GM21390 (cell line): Measurements from ENCODE around the gene SLC25A47.
"Not testable (repeated sequence)": the region's sequence is repeated elsewhere in the genome, so short reads cannot be mapped to it uniquely, and the experiment has no call there.

Experiments used
- ATAC-seq: cut with Tn5 transposase; IDR thresholded peaks from one replicate; pipeline ENCODE4 v1.9.1; 2021; ENCODE audit not compliant: unreplicated experiment

SLC25A47 gene

DNA sequence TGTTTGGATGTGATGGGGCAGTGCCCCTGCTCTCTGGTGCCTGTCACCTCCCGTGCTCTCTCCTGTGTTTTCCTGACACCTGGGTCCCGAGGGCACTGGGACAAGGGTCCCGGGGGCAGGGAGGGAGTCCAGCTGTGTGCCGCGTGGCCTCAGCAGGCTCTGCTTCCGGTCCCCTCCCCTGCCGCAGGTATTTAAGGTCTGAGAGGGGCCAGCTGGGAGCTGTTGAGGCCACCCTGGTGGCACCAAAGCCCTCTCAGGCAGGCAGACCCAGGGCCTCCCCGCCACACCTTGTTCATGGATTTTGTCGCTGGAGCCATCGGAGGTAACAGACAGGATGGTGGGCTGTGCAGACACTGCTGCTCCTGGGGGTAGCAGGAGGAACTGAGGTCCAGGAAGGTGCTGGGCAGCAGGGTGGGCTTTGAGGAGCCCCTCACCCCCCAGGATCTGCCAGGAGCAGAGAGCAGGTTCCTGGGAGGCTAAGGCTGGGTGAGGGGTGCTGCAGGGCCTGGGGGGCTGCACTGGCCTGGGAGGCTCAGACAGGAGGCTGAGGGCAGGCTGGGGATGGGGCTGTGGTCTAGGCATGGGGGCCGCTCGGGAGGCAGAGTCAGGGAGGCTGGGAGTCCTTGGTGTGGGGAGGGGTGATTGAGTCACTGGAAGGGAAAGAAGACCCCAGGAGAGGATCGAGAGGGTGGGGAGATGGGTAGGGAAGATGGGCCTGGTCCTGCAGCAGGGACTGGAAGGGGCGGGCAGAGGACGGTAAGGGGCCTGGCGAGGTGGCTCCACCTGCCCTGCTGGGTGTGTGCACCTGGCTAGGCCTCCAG is at the start of gene SLC25A47:
TSS of gene SLC25A47 (plus strand) at position 219 of the 821 bp plus-strand sequence. CDS start at position 295, 76 bp downstream.
- no peak for ATAC-seq

GRCh38 chr14:100274250-100274649 is 48.9 kb upstream of the SLC25A47 start:
- no peak for ATAC-seq

GRCh38 chr14:100275214-100275613 is 47.9 kb upstream of the SLC25A47 start:
- ATAC-seq = no peak

DNA sequence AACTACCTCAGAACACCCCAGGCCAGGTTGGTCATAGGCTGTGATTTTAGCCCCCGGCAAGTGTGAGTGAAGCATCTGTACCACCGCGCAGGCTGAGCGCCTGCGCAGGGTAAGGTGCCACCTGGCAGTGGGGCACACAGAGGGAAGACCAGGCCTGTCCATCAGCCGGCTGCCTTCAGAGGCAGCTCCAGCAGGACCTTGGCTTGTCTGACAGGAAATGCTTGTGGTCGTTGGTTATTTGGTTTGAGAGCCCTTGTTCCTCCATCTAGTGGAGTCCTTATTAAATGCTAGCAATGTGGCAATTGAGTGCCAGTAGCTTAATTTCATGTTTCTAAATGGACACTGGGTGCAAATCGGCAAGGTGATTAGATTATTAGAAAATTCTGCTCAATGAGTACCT is 44.4 kb upstream of the SLC25A47 start:
- ATAC-seq = peak; percentile 70

DNA sequence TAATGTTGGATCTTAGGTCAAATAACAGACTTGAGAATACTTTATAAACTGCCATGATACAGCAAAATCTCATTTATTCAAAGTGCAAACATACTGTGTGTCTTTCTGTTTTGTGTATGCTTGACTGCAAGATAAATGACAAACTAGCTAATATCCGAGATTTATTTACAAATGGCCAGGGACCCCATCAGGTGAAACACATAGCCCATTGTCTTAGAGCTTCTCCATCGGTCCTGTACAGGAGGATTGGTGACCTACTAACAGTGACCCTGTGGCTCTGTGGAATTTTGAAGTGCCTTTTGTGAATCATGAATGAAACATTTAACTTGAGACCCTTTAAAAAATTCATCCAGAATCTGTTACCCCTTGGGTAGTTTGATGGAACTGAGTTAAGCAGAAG is 44.0 kb upstream of the SLC25A47 start:
- ATAC-seq = no peak

GRCh38 chr14:100279563-100279962 is 43.6 kb upstream of the SLC25A47 start:
- no peak for ATAC-seq

- no peak for ATAC-seq
Measured at GRCh38 chr14:100281286-100282082, 41.7 kb upstream of the SLC25A47 start.

GRCh38 chr14:100282083-100282350 is 41.1 kb upstream of the SLC25A47 start:
- ATAC-seq = no peak

- ATAC-seq = no peak
Measured at GRCh38 chr14:100282766-100283419, 40.2 kb upstream of the SLC25A47 start.

DNA sequence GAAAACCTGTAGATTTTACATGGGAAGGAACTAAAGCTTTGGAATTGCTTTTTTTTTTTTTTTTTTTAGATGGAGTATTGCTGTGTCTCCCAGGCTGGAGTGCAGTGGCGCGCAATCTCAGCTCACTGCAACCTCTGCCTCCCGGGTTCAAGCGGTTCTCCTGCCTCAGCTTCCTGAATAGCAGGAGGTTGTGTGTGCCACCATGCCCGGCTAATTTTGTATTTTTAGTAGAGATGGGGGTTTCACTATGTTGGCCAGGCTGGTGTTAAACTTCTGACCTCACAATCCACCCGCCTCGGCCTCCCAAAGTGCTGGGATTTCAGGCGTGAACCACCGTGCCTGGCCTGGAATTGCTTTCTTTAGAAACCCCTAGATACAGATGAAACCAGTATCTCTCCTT is 39.7 kb upstream of the SLC25A47 start:
- ATAC-seq = not testable (repeated sequence)

DNA sequence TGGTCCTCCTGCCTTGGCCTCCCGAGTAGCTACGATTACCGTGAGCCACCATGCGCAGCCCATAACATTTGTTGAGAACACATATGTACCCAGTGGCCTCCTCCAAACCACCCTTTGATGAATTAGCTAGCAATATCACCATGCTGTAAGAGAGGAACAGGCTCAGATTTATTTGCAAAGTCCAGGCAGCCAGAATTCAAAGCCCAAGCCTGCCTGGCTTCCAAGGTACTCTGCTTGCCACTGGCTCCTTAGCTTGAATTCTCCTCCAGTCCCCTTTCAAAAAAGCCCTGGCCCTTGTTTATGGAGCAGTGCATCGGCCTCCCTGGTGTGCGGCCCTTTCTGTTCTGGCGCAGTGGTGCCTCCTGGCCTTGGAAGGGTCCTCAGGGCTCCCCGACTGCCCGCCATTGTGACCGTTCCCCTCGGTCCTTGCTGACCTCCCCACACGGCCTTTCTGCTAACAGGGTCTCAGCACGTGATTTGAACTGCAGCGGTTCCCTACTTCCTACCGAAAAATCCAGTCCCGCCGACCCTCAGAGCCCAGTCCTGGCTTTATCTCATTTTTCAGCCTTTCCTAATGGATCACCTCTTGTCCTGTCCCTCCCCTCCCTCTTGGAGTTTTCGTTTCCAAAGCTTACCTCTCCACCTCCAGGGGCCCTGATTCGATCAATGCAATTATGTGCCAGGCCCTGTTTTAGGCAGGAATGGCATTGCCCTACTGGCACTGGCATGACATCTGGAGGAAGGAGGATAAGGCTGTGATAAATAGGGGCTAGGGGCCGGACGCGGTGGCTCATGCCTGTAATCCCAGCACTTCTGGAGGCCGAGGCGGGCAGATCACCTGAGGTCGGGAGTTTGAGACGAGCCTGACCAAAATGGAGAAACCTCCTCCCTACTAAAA is 38.9 kb upstream of the SLC25A47 start:
- no peak for ATAC-seq

DNA sequence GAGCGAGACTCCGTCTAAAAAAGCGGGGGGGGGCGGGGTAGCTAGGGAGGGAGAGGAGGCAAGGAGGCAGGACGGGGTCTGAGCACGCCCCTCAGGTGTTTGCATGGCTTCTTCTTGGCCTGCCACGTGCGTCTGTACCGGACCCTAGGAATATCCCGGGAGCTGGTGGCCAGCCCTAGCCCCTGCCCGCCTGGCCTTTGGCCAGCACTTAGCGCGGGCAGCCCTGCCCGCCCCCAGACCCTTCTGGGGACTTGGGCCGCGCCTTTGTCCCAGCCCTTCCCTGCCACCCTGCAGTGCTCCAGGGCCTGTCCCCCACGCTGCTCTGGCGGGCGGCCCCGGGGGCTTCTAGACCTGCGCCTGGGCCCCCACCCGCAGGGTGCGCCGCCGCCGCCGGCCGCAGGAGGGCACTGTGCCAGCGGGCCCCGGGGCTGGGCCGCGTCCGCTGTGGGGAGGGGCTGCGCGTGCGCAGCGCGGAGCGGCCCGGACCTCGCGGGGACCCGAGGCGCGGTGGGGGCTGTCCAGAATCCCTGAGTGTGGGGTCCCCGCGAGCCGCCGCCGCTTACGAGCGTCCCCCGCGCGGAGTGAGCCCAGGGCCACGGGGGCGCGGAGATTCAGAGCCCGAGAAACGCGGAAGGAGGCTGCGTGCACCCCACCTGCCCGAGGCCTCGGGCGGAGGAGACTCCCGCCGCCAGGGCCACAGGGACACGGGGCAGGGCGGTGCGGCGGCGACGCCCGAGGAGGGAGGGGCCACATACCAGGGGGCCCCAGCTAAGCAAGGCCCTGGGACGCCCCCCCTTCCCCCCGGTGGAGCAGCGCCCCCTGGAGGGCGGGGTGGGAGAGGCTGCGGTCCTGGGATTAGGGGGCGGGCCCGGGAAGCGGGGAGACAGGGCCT is 37.9 kb upstream of the SLC25A47 start:
- ATAC-seq = peak; percentile 91

DNA sequence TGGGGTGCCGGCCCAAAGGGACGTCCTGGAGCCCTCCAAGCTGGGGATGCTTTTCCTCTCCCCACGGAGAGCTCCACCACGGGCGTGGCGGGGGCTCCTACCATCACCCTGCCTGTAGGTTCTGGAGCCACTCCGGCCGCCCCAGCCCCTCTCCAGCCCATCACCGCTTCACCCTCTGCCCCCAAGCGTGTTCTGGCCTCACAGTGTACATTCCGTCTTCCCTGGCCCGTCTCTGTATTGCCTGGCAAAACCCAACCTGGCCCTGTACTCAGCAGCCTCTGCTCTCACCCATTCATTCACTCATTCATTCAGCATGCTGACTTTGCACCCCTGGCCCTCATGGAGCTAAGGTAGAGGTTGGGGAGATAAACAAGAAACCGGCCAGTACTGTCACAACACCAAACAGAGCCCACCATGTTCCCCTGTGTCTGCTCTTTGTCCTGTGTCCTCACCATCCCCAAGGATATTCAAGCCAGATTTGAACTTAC is 37.2 kb upstream of the SLC25A47 start:
- ATAC-seq = no peak

GRCh38 chr14:100286484-100287191 is 36.5 kb upstream of the SLC25A47 start:
- no peak for ATAC-seq

DNA sequence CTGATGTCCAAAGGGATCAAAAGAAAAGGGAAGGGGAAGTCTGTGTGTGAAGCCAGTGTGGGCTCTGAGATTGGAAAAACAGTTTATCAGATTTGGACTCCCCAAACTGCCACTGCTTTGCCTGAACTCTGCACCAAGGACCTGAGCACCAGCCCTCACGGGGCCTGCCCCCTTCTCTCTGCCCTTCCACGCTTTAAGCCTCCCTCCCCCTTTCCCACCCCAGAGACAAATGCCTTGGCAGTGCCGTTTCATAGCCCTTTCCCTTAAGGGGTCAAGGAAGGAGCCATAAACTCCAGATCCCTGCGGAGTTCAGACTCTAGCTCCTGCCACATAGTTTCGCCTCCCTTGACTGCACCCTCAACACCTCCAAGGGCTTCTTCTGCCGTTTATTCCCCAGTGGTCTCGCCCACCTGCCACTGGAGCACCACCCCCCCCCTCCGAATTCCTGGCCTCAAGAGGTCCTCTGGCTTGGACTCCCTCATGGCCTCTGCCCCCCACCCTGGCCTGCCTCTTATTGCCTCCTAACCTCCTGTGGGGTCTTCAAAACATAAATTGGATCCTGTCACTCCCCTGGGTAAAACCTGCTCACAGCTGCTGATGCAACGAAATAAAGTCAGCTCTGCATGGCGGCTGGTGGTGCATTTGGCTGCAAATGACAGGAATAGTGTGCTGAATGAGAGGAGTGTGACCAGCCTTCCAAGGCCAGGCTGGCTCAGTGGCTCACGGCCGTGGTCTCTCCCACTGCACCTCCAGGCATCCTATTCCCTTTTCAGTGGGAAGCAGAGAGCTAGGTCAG is 35.7 kb upstream of the SLC25A47 start:
- no peak for ATAC-seq

GRCh38 chr14:100287998-100288295 is 35.2 kb upstream of the SLC25A47 start:
- ATAC-seq = not testable (repeated sequence)

GRCh38 chr14:100288382-100289185 is 34.6 kb upstream of the SLC25A47 start:
- ATAC-seq = no peak
